ENCODE measurements around the gene NFATC2IP. TPM values are rescaled to one million over a fixed set of nuclear protein-coding genes. Genes with fewer than 3 reads are reported as not detected.

The NFATC2IP gene
- total and polyA plus RNA-seq, 9 of the 15 experiments (the other 6 are each of a cell fraction or from before 2014, with no cell fraction given): 15.6 to 106 (median 46.9) TPM

DNA sequence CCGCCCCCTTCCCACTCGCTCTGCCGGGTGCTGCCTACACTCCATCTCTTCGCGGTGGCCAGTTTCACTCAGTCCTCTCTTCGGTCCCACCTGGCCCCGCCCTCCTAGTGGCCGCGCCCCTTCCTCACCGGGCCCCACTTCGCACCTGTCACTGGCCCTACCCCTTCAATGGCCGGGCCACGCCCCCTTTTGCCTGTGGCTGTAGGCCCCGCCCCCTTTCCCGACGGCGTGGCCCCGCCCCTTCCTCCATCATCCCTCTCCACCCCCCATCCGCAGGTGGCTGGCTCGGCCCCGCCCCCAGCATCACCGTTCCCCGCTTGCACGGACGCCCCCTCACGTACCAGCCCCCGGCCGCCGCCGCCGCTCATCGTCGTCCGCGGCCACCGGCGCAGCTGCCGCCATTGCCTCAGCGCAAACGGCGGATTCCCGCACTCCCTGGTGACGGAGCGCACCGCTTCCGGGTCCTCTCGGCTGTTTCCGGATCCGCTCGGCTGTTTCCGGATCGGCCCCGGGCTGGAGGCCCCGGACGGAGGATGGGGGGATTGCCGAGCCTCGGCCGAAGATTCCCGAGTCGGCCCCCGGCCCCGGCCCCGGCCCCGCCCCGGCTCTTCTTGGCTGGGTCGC, 25.9 kb upstream of the NFATC2IP start, which contains the start of gene RABEP2 (continued):
- no peak for TF ChIP-seq CHD7 (IDR thresholded peaks at IDR 0.05; ENCODE audit: low read depth, low read length)

Data from K562 (cell line).